ENCODE results near the gene UGT1A6. TPM values are rescaled to one million over a fixed set of nuclear protein-coding genes. Genes with fewer than 3 reads are reported as not detected.
"Not testable (repeated sequence)": the region's sequence is repeated elsewhere in the genome, so short reads cannot be mapped to it uniquely, and the experiment has no call there.

Gene UGT1A6
- total RNA-seq, 6 experiments from 2014 or later, result 79.4 to 315 (median 139) TPM

- H3K9me3 ChIP-seq, result no peaks in the 10 kb centered on the region
- peaks cover 0 to 55% (median 21%) of the 10 kb centered on the region in 4 donors for H3K4me1 ChIP-seq
- DNase-seq, result peak in 1 of 3 donors; percentile 70
- 21% methylated on average over 1 of the region's 1 CpG for WGBS (ENCODE audit: insufficient coverage, low coverage, low lambda C conversion rate, missing lambda C conversion rate)
- no peaks in the 10 kb centered on the region for H3K36me3 ChIP-seq
- H3K4me3 ChIP-seq, result no peak overlapping the region
- intact Hi-C loops (cut with DNase I), result no loop called here
- H3K27me3 ChIP-seq, result no peaks in the 10 kb centered on the region
- peak overlapping the region in 2 of 3 donors; percentile 62 to 86 for H3K27ac ChIP-seq
- ATAC-seq, result peak; percentile 83 to 94 (median 94)
- TF ChIP-seq, protein P1, sequence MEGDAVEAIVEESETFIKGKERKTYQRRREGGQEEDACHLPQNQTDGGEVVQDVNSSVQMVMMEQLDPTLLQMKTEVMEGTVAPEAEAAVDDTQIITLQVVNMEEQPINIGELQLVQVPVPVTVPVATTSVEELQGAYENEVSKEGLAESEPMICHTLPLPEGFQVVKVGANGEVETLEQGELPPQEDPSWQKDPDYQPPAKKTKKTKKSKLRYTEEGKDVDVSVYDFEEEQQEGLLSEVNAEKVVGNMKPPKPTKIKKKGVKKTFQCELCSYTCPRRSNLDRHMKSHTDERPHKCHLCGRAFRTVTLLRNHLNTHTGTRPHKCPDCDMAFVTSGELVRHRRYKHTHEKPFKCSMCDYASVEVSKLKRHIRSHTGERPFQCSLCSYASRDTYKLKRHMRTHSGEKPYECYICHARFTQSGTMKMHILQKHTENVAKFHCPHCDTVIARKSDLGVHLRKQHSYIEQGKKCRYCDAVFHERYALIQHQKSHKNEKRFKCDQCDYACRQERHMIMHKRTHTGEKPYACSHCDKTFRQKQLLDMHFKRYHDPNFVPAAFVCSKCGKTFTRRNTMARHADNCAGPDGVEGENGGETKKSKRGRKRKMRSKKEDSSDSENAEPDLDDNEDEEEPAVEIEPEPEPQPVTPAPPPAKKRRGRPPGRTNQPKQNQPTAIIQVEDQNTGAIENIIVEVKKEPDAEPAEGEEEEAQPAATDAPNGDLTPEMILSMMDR (IDR thresholded peaks at IDR 0.05), result no peak
- no peak for TF ChIP-seq POLR2A (IDR thresholded peaks at IDR 0.05)
Observed at GRCh38 chr2:233700028-233700635, 7.4 kb downstream of the UGT1A6 start.

DNA sequence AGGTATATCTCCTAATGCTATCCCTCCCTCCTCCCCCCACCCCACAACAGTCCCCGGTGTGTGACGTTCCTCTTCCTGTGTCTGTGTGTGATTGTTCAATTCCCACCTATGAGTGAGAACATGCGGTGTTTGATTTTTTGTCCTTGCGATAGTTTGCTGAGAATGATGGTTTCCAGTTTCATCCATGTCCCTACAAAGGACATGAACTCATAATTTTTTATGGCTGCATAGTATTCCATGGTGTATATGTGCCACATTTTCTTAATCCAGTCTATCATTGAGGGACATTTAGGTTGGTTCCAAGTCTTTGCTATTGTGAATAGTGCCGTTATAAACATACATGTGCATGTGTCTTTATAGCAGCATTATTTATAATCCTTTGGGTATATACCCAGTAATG, 8.2 kb downstream of the UGT1A6 start:
- WGBS (ENCODE audit: insufficient coverage, low coverage, low lambda C conversion rate, missing lambda C conversion rate), result 49% methylated on average over 3 of the region's 5 CpGs
- H3K9me3 ChIP-seq; H3K27me3 ChIP-seq; intact Hi-C loops (cut with DNase I); H3K36me3 ChIP-seq; ATAC-seq; H3K4me3 ChIP-seq; DNase-seq: not testable (repeated sequence)
- peaks cover 0 to 62% (median 25%) of the 10 kb centered on the region in 4 donors for H3K4me1 ChIP-seq
- H3K27ac ChIP-seq, result peak overlapping the region in 1 of 3 donors; percentile 31

DNA sequence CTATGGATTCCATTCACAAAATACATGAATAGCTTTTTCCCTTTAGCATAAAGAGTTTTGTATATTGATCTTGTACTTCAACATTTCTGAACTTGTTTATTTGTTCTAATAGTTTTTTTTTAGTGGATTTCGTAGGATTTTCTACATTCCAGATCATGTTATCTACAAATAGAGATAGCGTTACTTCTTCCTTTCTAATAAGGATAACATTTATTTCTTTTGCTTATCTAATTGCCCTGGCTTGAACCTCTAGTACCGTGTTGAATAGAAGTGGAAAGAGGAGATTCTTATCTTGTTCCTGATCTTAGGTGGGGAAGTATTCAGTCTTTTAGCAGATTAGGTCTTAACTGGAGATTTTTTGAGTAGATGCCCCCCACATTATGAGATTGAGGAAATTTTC, 9.5 kb downstream of the UGT1A6 start:
- no peak for DNase-seq
- intact Hi-C loops (cut with DNase I), result no loop called here
- Histone ChIP-seq H3K27ac (peak overlapping the region in 1 of 3 donors; percentile 36), H3K9me3 (no peaks in the 10 kb centered on the region), H3K36me3 (no peaks in the 10 kb centered on the region), H3K4me1 (peaks cover 0 to 75% (median 30%) of the 10 kb centered on the region in 4 donors), H3K27me3 (no peaks in the 10 kb centered on the region), H3K4me3 (no peak overlapping the region)
- 12% methylated on average over 3 of the region's 3 CpGs for WGBS (ENCODE audit: insufficient coverage, low coverage, low lambda C conversion rate, missing lambda C conversion rate)
- ATAC-seq, result no peak
- TF ChIP-seq POLR2A (IDR thresholded peaks at IDR 0.05), result no peak
- TF ChIP-seq, protein P1 (IDR thresholded peaks at IDR 0.05), result no peak

DNA sequence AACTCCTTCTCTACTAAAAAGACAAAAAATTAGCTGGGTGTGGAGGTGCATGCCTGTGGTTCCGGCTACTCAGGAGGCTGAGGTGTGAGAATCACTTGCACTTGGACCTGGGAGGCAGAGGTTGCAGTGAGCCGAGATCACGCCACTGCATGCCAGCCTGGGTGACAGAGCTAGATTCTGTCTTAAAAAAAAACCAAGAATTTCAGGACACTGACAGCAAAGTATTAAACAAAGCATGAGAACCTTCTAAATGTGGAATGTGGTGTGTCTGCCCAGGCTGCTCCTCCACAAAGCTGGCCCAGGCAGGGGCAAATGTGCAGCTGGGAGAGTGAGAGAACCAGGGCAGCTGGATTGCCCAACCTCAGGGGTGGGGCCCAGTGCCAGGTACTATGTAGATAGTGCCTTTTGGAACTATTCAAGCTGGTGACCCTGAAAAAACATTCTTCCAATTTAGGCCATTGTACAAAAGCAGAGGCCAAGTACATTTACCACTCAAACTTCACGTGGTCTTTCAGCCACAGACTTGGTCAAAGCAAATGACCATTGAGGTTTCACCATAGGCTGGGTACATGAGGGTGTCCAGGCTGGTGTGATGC, 13.3 kb downstream of the UGT1A6 start:
- WGBS (ENCODE audit: insufficient coverage, low coverage, low lambda C conversion rate, missing lambda C conversion rate), result 25% methylated on average over 4 of the region's 4 CpGs
- no peaks in the 10 kb centered on the region for H3K9me3 ChIP-seq
- peak; percentile 86 to 95 (median 91) for DNase-seq
- peak overlapping the region; percentile 24 to 79 (median 56) for H3K27ac ChIP-seq
- no peaks in the 10 kb centered on the region for H3K27me3 ChIP-seq
- ATAC-seq, result peak; percentile 89 to 98 (median 96)
- peak; percentile 41 for TF ChIP-seq POLR2A (IDR thresholded peaks at IDR 0.05)
- TF ChIP-seq, protein P1 (IDR thresholded peaks at IDR 0.05), result no peak
- peaks cover 0 to 92% (median 23%) of the 10 kb centered on the region in 4 donors for H3K4me1 ChIP-seq
- H3K4me3 ChIP-seq, result peak overlapping the region in 1 of 3 donors; percentile 7
- intact Hi-C loops (cut with DNase I), result no loop called here
- no peaks in the 10 kb centered on the region for H3K36me3 ChIP-seq

- H3K27ac ChIP-seq, result peak overlapping the region in 2 of 3 donors; percentile 51 to 79
- no peak for TF ChIP-seq POLR2A (IDR thresholded peaks at IDR 0.05)
- TF ChIP-seq, protein P1 (IDR thresholded peaks at IDR 0.05), result no peak
- peak in 3 of 4 donors; percentile 1 to 9 (median 7) for ATAC-seq
- H3K4me3 ChIP-seq, result peak overlapping the region in 1 of 3 donors; percentile 5
- H3K9me3 ChIP-seq, result no peaks in the 10 kb centered on the region
- H3K4me1 ChIP-seq, result peaks cover 0 to 96% (median 26%) of the 10 kb centered on the region in 4 donors
- H3K27me3 ChIP-seq, result no peaks in the 10 kb centered on the region
- no peak for DNase-seq
- 8% methylated on average over 1 of the region's 1 CpG for WGBS (ENCODE audit: insufficient coverage, low coverage, low lambda C conversion rate, missing lambda C conversion rate)
- intact Hi-C loops (cut with DNase I), result no loop called here
- H3K36me3 ChIP-seq, result no peaks in the 10 kb centered on the region
Observed at GRCh38 chr2:233706720-233707119, 14.0 kb downstream of the UGT1A6 start.

All from right lobe of liver (tissue), 6 donors.